ENCODE measurements around the gene SLC6A15. TPM values are rescaled to one million over a fixed set of nuclear protein-coding genes. Genes with fewer than 3 reads are reported as not detected.
A peak's percentile ranks its signal among the peaks of the same experiment; 100 is the strongest.

The SLC6A15 gene
- total and polyA plus RNA-seq, 2 donors (not counting 3 experiments of a cell fraction or from before 2014, with no cell fraction given) = 0.03 to 0.24 TPM

DNA sequence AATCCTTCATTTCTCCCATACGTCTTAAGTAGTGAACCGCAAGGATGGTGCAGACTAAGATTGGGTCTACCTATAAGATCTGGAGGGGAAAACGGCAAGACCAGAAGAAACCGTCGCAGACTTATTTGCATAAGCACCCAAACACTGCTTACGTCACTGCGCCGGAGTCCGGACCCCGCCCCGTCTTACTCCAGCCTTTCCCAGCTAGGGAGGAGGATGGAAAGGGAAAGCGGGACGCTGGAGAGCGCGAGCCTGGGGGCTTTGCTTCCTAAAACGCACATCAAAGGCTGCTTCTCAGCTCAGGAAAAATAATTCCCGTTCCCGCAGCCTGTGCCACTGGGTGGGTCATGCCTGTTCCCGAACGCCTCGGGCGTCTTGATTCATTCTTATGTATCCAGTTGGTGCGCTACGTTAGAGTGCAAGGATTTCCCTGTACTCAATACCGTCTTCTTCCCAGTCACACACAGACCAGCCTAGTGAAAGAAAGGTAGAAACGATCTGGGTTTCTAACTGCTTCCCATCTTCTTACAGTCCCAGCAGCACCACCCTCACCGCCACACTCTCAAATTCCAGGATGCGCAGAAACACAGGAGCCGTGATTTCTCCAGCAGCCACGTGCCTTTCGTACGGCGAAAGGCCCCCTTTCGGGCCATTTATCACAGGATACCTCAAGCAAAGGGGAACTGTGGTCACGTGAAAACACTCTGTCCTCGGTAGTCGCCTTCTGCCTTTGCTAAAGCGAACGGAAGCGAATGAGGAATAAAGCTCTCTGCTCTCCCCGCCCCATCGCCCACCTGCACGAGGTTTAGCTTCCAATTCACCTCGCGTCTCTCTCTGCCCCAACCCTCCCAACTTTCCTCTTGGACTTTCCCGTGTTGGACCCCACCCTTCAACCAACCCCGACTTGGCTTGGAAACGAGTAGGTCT is 1.1 kb downstream of the SLC6A15 start:
- DNase-seq (ENCODE audit: low read depth, low spot score) (peak; percentile 58), FAIRE-seq (peak; percentile 92)
- Histone ChIP-seq H3K79me2 (ENCODE audit: control insufficient read depth, insufficient read depth, low read length) (no peaks in the 10 kb centered on the region), H2AFZ (ENCODE audit: low read depth, low read length) (peak overlapping the region; percentile 88), H4K20me1 (replicated peaks; ENCODE audit: control insufficient read depth, extremely low read depth, insufficient read depth, low read length) (no peaks in the 10 kb centered on the region), H3K4me3 (replicated peaks in 1 of 3; ENCODE audit: insufficient read depth in 1 of 3, low read depth in 1 of 3, low read length in 3 of 3) (peak overlapping the region; percentile 40 to 71 (median 70)), H3K27ac (ENCODE audit: insufficient read depth, low read depth, low read length) (no peak overlapping the region), H3K4me1 (ENCODE audit: control insufficient read depth, extremely low read depth, insufficient read depth, low read length) (peaks cover 23% of the 10 kb centered on the region), H3K9me1 (replicated peaks; ENCODE audit: control insufficient read depth, extremely low read depth, insufficient read depth, low read length) (no peaks in the 10 kb centered on the region), H3K27me3 (ENCODE audit: control insufficient read depth in 2 of 2, insufficient read depth in 2 of 2, low read length in 2 of 2) (peaks cover 19 to 34% of the 10 kb centered on the region in 2 experiments), H3K9me3 (replicated peaks; ENCODE audit: control insufficient read depth, insufficient read depth, low read length) (no peaks in the 10 kb centered on the region), H3K4me2 (ENCODE audit: insufficient read depth, low read length) (peak overlapping the region; percentile 82), H3K9ac (replicated peaks; ENCODE audit: extremely low read depth, insufficient read depth, low read length) (no peak overlapping the region), H3K36me3 (ENCODE audit: control insufficient read depth in 2 of 2, extremely low read depth in 1 of 2, insufficient read depth in 2 of 2, low read length in 2 of 2) (no peaks in the 10 kb centered on the region)
- CTCF ChIA-PET = interaction anchor here (1.0 to 6.2 kb wide), 2 partner anchors 37 to 119 kb away, joined by 4 to 43 read pairs; no protein-coding TSS in a partner anchor
- POLR2A ChIA-PET = no interaction called here
- TF ChIP-seq, protein P1, sequence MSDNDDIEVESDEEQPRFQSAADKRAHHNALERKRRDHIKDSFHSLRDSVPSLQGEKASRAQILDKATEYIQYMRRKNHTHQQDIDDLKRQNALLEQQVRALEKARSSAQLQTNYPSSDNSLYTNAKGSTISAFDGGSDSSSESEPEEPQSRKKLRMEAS (IDR thresholded peaks at IDR 0.05; ENCODE audit: insufficient read depth, insufficient read length) = no peak
- TF ChIP-seq MYC (IDR thresholded peaks at IDR 0.05; ENCODE audit: low read depth, low read length) = no peak
- no peak for TF ChIP-seq POLR2A (IDR thresholded peaks at IDR 0.05; ENCODE audit: low read depth, low read length)
- TF ChIP-seq POLR2AphosphoS5 (IDR thresholded peaks at IDR 0.05; ENCODE audit: insufficient read depth, low read depth, low read length) = no peak
- no peak for TF ChIP-seq JUN (IDR thresholded peaks at IDR 0.05; ENCODE audit: borderline replicate concordance, insufficient read depth, insufficient read length, low read depth)
- no peak for TF ChIP-seq FOS (IDR thresholded peaks at IDR 0.05; ENCODE audit: borderline replicate concordance, insufficient read depth, low read length)
- no peak for TF ChIP-seq EZH2 (IDR thresholded peaks at IDR 0.05; ENCODE audit: borderline replicate concordance, low read depth, low read length, severe bottlenecking)
- TF ChIP-seq GATA2 (IDR thresholded peaks at IDR 0.05; ENCODE audit: insufficient read depth, insufficient read length, low read depth, low read length) = no peak
- TF ChIP-seq, protein P2, sequence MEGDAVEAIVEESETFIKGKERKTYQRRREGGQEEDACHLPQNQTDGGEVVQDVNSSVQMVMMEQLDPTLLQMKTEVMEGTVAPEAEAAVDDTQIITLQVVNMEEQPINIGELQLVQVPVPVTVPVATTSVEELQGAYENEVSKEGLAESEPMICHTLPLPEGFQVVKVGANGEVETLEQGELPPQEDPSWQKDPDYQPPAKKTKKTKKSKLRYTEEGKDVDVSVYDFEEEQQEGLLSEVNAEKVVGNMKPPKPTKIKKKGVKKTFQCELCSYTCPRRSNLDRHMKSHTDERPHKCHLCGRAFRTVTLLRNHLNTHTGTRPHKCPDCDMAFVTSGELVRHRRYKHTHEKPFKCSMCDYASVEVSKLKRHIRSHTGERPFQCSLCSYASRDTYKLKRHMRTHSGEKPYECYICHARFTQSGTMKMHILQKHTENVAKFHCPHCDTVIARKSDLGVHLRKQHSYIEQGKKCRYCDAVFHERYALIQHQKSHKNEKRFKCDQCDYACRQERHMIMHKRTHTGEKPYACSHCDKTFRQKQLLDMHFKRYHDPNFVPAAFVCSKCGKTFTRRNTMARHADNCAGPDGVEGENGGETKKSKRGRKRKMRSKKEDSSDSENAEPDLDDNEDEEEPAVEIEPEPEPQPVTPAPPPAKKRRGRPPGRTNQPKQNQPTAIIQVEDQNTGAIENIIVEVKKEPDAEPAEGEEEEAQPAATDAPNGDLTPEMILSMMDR (IDR thresholded peaks at IDR 0.05; ENCODE audit: extremely low read depth in 1 of 2, insufficient read depth in 1 of 2, low read depth in 1 of 2, low read length in 2 of 2) = no peak
- no TSS peak for BruUV-seq (replicated peaks)
- dilution Hi-C loops (cut with MboI; ENCODE audit: extremely low pct_ligation_motif_present, low sequenced_read_pairs) = no loop called here
- intact Hi-C loops (cut with micrococcal nuclease) = loop anchor here (1.0 to 10.0 kb wide), 3 partner anchors 37 to 373 kb away; partner anchors contain the start of genes ALX1, LRRIQ1 and TSPAN19

All from endothelial cell of umbilical vein (primary cell).